Activated CD4-positive, alpha-beta T cell treated with anti-CD3 and anti-CD28 coated beads, Interleukin-2, Interleukin-6, amounts not matched to agents 100 ng/mL and 50 ng/mL, durations not matched to agents 16 hours and 8 hours (primary cell): ENCODE results near the gene RGS19.

Source experiments
- DNase-seq: peaks from one replicate; pipeline ENCODE4 v3.0.0-alpha.2; 2020

RGS19 gene

GRCh38 chr20:64076061-64076997 is 3.0 kb downstream of the RGS19 start:
- DNase-seq: no peak

- no peak for DNase-seq
Measured at GRCh38 chr20:64075556-64075955, 3.8 kb downstream of the RGS19 start.

- no peak for DNase-seq
Measured at GRCh38 chr20:64074963-64075362, 4.4 kb downstream of the RGS19 start.

- DNase-seq: no peak
Measured at GRCh38 chr20:64074184-64074789, 5.0 kb downstream of the RGS19 start.

GRCh38 chr20:64073476-64074183 is 5.7 kb downstream of the RGS19 start:
- DNase-seq: no peak

- DNase-seq: no peak
Measured at GRCh38 chr20:64072498-64073063, 6.7 kb downstream of the RGS19 start.

GRCh38 chr20:64071341-64072332 is 7.7 kb downstream of the RGS19 start:
- DNase-seq: no peak

- DNase-seq: no peak
Measured at GRCh38 chr20:64070244-64070993, 8.9 kb downstream of the RGS19 start.

GRCh38 chr20:64069614-64070243 is 9.6 kb downstream of the RGS19 start:
- peak; percentile 43 for DNase-seq

GRCh38 chr20:64069209-64069613 is 10.1 kb downstream of the RGS19 start:
- no peak for DNase-seq

GRCh38 chr20:64068386-64069208 is 10.7 kb downstream of the RGS19 start:
- no peak for DNase-seq

- no peak for DNase-seq
Measured at GRCh38 chr20:64067733-64068307, 11.5 kb downstream of the RGS19 start.

- DNase-seq: no peak
Measured at GRCh38 chr20:64067005-64067632, 12.2 kb downstream of the RGS19 start.

- peak; percentile 89 for DNase-seq
Measured at GRCh38 chr20:64065974-64066343, 13.4 kb downstream of the RGS19 start.

GRCh38 chr20:64065062-64065973 is 14.0 kb downstream of the RGS19 start:
- no peak for DNase-seq

- no peak for DNase-seq
Measured at GRCh38 chr20:64064145-64064698, 15.1 kb downstream of the RGS19 start.

- no peak for DNase-seq
Measured at GRCh38 chr20:64063389-64064144, 15.8 kb downstream of the RGS19 start.
